ENCODE data around the gene SNAP29. TPM values are rescaled to one million over a fixed set of nuclear protein-coding genes. Genes with fewer than 3 reads are reported as not detected.
"Not testable (repeated sequence)": the region's sequence is repeated elsewhere in the genome, so short reads cannot be mapped to it uniquely, and the experiment has no call there.

SNAP29 gene
- total RNA-seq, 3 donors from 2014 or later, result 17.7 to 28.2 (median 22.5) TPM

GRCh38 chr22:20937031-20937793, 78.4 kb downstream of the SNAP29 start:
- Histone ChIP-seq H3K27ac (peak overlapping the region; percentile 49 to 68), H3K27me3 (no peaks in the 10 kb centered on the region), H3K4me1 (peaks cover 0 to 3% of the 10 kb centered on the region in 2 donors), H3K9me3 (no peaks in the 10 kb centered on the region), H3K4me3 (peak overlapping the region in 1 of 3 donors; percentile 4), H3K36me3 (no peaks in the 10 kb centered on the region)
- intact Hi-C loops (cut with DNase I; ENCODE audit: low total_unique reads), result no loop called here
- no peak for DNase-seq (ENCODE audit: low spot score in 2 of 2)
- TF ChIP-seq CTCF (IDR thresholded peaks at IDR 0.05), result no peak
- no peak for TF ChIP-seq POLR2A (IDR thresholded peaks at IDR 0.05)
- TF ChIP-seq POLR2AphosphoS5 (IDR thresholded peaks at IDR 0.05), result no peak

- intact Hi-C loops (cut with DNase I; ENCODE audit: low total_unique reads), result no loop called here
- H3K27me3 ChIP-seq, result no peaks in the 10 kb centered on the region
- no peaks in the 10 kb centered on the region for H3K36me3 ChIP-seq
- no peaks in the 10 kb centered on the region for H3K9me3 ChIP-seq
- H3K4me3 ChIP-seq, result no peak overlapping the region
- DNase-seq (ENCODE audit: low spot score in 2 of 2), result no peak
- peaks cover 0 to 3% of the 10 kb centered on the region in 2 donors for H3K4me1 ChIP-seq
- TF ChIP-seq POLR2AphosphoS5 (IDR thresholded peaks at IDR 0.05), result no peak
- TF ChIP-seq CTCF (IDR thresholded peaks at IDR 0.05), result no peak
- TF ChIP-seq POLR2A (IDR thresholded peaks at IDR 0.05), result no peak
- peak overlapping the region; percentile 66 to 68 for H3K27ac ChIP-seq
Observed at GRCh38 chr22:20937794-20938671, 79.2 kb downstream of the SNAP29 start.

- H3K4me1 ChIP-seq; H3K27me3 ChIP-seq; H3K36me3 ChIP-seq; H3K4me3 ChIP-seq; H3K9me3 ChIP-seq; intact Hi-C loops (cut with DNase I; ENCODE audit: low total_unique reads); DNase-seq (ENCODE audit: low spot score in 2 of 2): not testable (repeated sequence)
- peak overlapping the region in 1 of 2 donors; percentile 36 for H3K27ac ChIP-seq
Observed at GRCh38 chr22:20939457-20940185, 80.8 kb downstream of the SNAP29 start.

GRCh38 chr22:20940186-20940651, 81.4 kb downstream of the SNAP29 start:
- H3K27ac ChIP-seq, result peak overlapping the region in 1 of 2 donors; percentile 32
- no peaks in the 10 kb centered on the region for H3K36me3 ChIP-seq
- no peak for TF ChIP-seq POLR2AphosphoS5 (IDR thresholded peaks at IDR 0.05)
- no peak for TF ChIP-seq CTCF (IDR thresholded peaks at IDR 0.05)
- no peak for TF ChIP-seq POLR2A (IDR thresholded peaks at IDR 0.05)
- H3K27me3 ChIP-seq, result no peaks in the 10 kb centered on the region
- peaks cover 0 to 3% of the 10 kb centered on the region in 2 donors for H3K4me1 ChIP-seq
- no peaks in the 10 kb centered on the region for H3K9me3 ChIP-seq
- H3K4me3 ChIP-seq, result no peak overlapping the region
- intact Hi-C loops (cut with DNase I; ENCODE audit: low total_unique reads), result no loop called here
- DNase-seq (ENCODE audit: low spot score in 2 of 2), result no peak

Other genes starting within 250 kb of the SNAP29 start
- under 1 TPM in 1 of 3 donors, not detected in 2; 0.29 TPM for gene SERPIND1, start 84.9 kb upstream of the SNAP29 start, total RNA-seq
- gene PI4KA, start 196 bp upstream of the SNAP29 start, total RNA-seq, result 100 to 1,000 TPM in 1 of 3 donors, 10 to 100 TPM in 2; 62.7 to 103 (median 73.5) TPM
- 10 to 100 TPM; 36.8 to 46.5 (median 42.3) TPM for gene CRKL, start 58.4 kb downstream of the SNAP29 start, total RNA-seq
- 1 to 10 TPM; 1.6 to 3.3 (median 2.2) TPM for gene AIFM3, start 108.2 kb downstream of the SNAP29 start, total RNA-seq
- gene LZTR1, start 123.3 kb downstream of the SNAP29 start, total RNA-seq, result 10 to 100 TPM; 37.6 to 59.0 (median 46.2) TPM
- 10 to 100 TPM; 35.8 to 59.9 (median 52.4) TPM for gene THAP7, start 143.1 kb downstream of the SNAP29 start, total RNA-seq
- 1 to 10 TPM in 1 of 3 donors, not detected in 2; 1.6 TPM for gene P2RX6, start 156.2 kb downstream of the SNAP29 start, total RNA-seq
- 1 to 10 TPM; 1.6 to 2.4 (median 2.0) TPM for gene SLC7A4, start 173.6 kb downstream of the SNAP29 start, total RNA-seq
- gene LRRC74B, start 186.9 kb downstream of the SNAP29 start, total RNA-seq, result not detected

Data from breast epithelium (tissue), 4 donors.